Stimulated activated memory B cell treated with anti-CD40 and anti-IgM and Interleukin-4, amounts not matched to agents 10 μg/mL and 1 μg/mL and 100 μg/mL, for 72 hours (primary cell): ENCODE results near the gene PTP4A1.

Experiments
- ATAC-seq: fragments of 150-1000 bp; cut with Tn5 transposase; 2 replicates; pipeline ENCODE4 v1.10.0; 2021
- H3K27ac Mint-ChIP-seq: one replicate; pipeline ENCODE4 v1.8.0; 2022; ENCODE audit warnings: mild to moderate bottlenecking, mixed read lengths
- H3K27me3 Mint-ChIP-seq: one replicate; pipeline ENCODE4 v1.8.0; 2022; ENCODE audit warnings: mixed read lengths
- H3K36me3 Mint-ChIP-seq: one replicate; pipeline ENCODE4 v1.8.0; 2022; ENCODE audit warnings: mixed read lengths
- H3K4me1 Mint-ChIP-seq: one replicate; pipeline ENCODE4 v1.8.0; 2022; ENCODE audit warnings: mixed read lengths
- H3K4me3 Mint-ChIP-seq: one replicate; pipeline ENCODE4 v1.8.0; 2022; ENCODE audit warnings: mild to moderate bottlenecking, moderate library complexity, mixed read lengths
- H3K9me3 Mint-ChIP-seq: one replicate; pipeline ENCODE4 v1.8.0; 2022; ENCODE audit warnings: mixed read lengths

The PTP4A1 gene

DNA sequence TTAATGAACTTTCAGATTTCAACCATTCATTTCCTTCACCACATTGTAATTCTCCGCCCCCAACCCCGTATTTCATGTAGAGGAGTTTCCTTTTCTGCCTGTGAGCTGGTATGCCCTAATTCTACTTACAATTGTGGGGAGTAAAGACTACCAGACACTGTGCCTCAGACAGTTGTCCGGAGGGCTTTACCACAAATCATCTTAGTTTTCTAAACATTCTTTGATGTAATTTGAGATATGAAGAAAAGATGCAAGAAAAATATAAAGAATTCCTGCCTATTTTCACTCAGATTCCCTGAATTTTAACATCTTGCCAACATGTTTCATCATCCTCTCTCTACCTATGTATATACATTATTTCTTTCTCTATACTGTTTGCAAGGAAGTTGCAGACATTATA is 28.3 kb upstream of the PTP4A1 start:
- no peak for ATAC-seq
- H3K27me3 Mint-ChIP-seq, result peaks cover 27% of the 10 kb centered on the region
- H3K36me3 Mint-ChIP-seq, result no peaks in the 10 kb centered on the region
- no peak overlapping the region for H3K27ac Mint-ChIP-seq
- H3K4me1 Mint-ChIP-seq, result no peaks in the 10 kb centered on the region
- no peak overlapping the region for H3K4me3 Mint-ChIP-seq
- peaks cover 4% of the 10 kb centered on the region for H3K9me3 Mint-ChIP-seq

DNA sequence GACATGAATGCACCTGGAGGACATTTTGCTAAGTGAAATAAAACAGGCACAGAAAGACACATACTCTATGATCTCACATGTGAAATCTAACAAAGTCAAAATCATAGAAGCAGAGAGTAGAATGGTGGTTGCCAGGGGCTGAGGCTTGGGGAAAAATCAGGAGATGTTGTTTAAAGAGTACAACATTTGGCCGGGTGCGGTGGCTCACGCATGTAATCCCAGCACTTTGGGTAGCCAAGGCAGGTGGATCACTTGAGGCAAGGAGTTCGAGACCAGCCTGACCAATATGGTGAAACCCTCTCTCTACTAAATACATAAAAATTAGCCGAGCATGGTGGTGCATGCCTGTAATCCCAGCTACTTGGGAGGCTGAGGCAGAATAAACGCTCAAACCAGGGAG is 26.0 kb upstream of the PTP4A1 start:
- no peak for ATAC-seq
- no peak overlapping the region for H3K27ac Mint-ChIP-seq
- no peaks in the 10 kb centered on the region for H3K4me1 Mint-ChIP-seq
- no peak overlapping the region for H3K4me3 Mint-ChIP-seq
- H3K36me3 Mint-ChIP-seq, result no peaks in the 10 kb centered on the region
- peaks cover 18% of the 10 kb centered on the region for H3K27me3 Mint-ChIP-seq
- peaks cover 4% of the 10 kb centered on the region for H3K9me3 Mint-ChIP-seq

DNA sequence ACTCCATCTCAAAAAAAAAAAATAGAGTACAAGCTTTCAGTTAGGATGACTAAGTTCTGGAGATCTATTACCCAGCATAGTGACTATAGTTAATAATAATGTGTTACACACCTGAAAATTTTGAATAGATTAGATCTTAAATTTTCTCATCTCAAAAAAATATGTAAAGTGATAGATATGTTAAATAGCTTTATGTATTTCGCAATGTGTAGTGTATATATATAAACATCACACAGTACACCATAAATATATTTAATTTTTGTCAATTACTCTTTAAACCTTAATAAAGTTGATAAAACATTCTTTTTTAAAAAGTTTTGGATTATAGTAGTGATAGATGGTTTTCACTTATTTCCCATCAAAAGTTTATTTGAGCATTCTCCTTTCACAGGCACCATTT is 25.6 kb upstream of the PTP4A1 start:
- Mint-ChIP-seq H3K27me3 (peaks cover 14% of the 10 kb centered on the region), H3K36me3 (no peaks in the 10 kb centered on the region), H3K9me3 (peaks cover 4% of the 10 kb centered on the region), H3K4me1 (no peaks in the 10 kb centered on the region), H3K4me3 (no peak overlapping the region), H3K27ac (no peak overlapping the region)
- no peak for ATAC-seq

DNA sequence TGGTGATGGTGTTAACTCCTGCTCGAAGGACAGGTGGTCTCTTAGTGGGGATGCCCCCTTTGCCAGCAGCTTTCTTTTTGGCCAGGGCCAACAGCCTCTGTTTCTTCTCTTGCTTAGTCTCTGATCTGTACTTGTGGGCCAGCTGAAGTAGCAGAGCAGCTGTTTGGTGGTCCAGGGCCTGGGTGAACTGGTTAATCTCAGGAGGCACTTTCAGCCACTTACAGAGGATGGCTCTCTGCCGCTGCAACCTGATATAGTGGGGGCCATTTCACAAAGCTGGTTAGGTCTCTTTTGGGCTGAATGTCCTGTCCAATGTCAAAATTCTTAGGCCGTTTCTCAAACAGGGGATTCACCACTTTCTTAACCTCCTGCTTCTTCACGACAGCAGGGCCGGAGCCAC is 23.2 kb upstream of the PTP4A1 start:
- no peaks in the 10 kb centered on the region for H3K27me3 Mint-ChIP-seq
- no peaks in the 10 kb centered on the region for H3K9me3 Mint-ChIP-seq
- no peak overlapping the region for H3K27ac Mint-ChIP-seq
- no peaks in the 10 kb centered on the region for H3K36me3 Mint-ChIP-seq
- no peak overlapping the region for H3K4me3 Mint-ChIP-seq
- no peaks in the 10 kb centered on the region for H3K4me1 Mint-ChIP-seq
- ATAC-seq, result no peak

DNA sequence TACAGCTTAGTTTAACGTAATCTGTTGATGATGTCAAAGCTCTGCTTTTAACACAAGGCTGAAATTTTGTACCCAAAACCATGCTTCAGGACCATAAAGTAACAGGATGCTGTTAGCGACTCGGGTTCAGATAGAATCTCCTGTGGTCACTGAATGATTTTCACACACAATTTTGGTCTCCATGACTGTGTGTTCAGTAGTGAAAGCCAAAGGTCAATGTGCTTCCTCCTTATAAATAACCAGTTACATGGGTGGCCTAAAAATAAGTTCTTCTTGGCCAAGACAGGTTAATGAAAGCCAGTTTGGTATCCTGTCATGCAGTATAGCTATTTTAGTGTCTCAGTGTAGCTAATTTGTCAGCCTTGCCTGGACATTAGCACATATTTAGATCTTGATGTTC is 19.1 kb upstream of the PTP4A1 start:
- no peaks in the 10 kb centered on the region for H3K36me3 Mint-ChIP-seq

DNA sequence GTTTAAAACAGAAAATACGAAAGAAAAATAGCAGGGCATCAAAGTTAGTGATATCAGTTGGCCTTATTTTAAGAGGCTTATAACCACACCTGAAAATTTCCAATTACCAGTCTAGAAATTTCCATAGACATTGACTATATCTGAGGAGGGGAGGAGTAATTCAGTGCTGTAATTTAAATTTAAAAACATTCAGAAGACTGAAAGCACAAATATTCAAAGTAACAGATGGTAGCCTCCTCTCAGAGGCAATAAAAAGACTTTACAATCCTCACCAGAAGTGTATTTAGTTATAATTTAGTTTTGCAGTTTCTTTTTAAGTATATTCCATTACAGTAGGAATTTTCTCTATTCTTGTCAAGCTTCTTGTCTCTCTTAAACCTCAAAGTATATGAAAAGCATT is 18.4 kb upstream of the PTP4A1 start:
- no peaks in the 10 kb centered on the region for H3K27me3 Mint-ChIP-seq
- no peaks in the 10 kb centered on the region for H3K36me3 Mint-ChIP-seq
- no peak overlapping the region for H3K4me3 Mint-ChIP-seq
- no peaks in the 10 kb centered on the region for H3K4me1 Mint-ChIP-seq
- H3K9me3 Mint-ChIP-seq, result no peaks in the 10 kb centered on the region
- ATAC-seq, result no peak
- H3K27ac Mint-ChIP-seq, result no peak overlapping the region

More for the DNA sequence above, 19.1 kb upstream of the PTP4A1 start:
- H3K4me3 Mint-ChIP-seq, result no peak overlapping the region
- no peaks in the 10 kb centered on the region for H3K4me1 Mint-ChIP-seq
- ATAC-seq, result no peak
- H3K9me3 Mint-ChIP-seq, result no peaks in the 10 kb centered on the region
- H3K27ac Mint-ChIP-seq, result no peak overlapping the region
- no peaks in the 10 kb centered on the region for H3K27me3 Mint-ChIP-seq

DNA sequence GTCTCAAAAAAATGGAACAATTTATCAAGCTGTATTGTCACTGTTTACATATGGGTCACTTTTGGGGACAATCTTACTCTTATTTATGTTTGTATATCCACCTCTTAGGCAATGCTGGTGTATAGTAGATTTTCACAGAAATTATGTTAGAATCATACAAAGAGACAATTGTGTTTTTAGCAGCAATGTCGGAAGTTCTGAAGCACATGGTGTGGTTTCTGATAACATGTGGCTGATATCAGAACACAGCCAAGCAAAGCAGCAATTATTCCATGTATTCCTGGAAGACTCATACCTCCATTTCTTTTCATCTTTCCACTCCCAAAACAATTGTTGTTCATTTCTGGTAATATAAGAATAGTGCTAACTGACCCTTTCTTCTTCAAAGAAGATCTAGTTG is 17.5 kb upstream of the PTP4A1 start:
- no peak overlapping the region for H3K4me3 Mint-ChIP-seq
- no peaks in the 10 kb centered on the region for H3K36me3 Mint-ChIP-seq
- H3K27me3 Mint-ChIP-seq, result no peaks in the 10 kb centered on the region
- no peak overlapping the region for H3K27ac Mint-ChIP-seq
- no peaks in the 10 kb centered on the region for H3K9me3 Mint-ChIP-seq
- no peak for ATAC-seq
- no peaks in the 10 kb centered on the region for H3K4me1 Mint-ChIP-seq

DNA sequence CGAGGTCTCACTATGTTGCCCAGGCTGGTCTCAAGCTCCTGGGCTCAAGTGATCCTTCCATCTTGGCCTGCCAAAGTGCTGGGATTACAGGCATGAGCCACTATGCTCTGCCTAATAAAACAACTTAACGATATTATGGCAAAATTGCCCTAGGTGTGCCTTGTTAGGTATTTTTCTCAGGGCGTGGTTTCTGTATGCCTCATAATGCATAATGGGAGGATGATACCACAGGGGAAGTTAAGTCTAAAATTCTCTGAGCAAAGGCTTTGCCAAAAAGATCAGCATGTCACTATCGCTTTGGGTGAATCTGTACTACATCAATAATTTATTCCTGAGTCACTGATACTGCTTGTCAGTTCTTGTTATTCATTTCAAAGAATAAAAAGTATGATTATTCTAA is 15.9 kb upstream of the PTP4A1 start:
- Mint-ChIP-seq H3K36me3 (no peaks in the 10 kb centered on the region), H3K4me3 (no peak overlapping the region), H3K27me3 (no peaks in the 10 kb centered on the region), H3K9me3 (no peaks in the 10 kb centered on the region), H3K4me1 (no peaks in the 10 kb centered on the region), H3K27ac (no peak overlapping the region)
- ATAC-seq, result no peak

DNA sequence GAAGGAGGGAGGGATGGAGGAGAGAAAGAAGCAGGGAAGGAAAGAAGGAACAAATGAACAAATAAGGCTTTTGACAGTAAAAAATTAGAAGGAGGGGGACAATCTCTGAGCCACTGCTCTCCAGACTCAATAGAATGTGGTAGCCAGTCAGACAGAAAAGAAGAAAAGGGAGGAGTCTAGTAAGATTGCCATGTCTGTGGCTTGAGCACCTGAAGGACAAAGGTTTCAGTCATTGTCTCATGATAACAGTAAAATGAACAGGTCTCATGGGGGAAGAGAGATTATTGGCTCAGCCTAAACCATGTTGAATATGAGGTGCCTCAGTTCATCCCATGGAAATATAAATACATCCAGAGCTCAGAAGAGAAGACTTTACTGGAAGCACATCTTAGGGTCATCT is 14.0 kb upstream of the PTP4A1 start:
- Mint-ChIP-seq H3K27ac (no peak overlapping the region), H3K27me3 (no peaks in the 10 kb centered on the region)
- no peak for ATAC-seq

DNA sequence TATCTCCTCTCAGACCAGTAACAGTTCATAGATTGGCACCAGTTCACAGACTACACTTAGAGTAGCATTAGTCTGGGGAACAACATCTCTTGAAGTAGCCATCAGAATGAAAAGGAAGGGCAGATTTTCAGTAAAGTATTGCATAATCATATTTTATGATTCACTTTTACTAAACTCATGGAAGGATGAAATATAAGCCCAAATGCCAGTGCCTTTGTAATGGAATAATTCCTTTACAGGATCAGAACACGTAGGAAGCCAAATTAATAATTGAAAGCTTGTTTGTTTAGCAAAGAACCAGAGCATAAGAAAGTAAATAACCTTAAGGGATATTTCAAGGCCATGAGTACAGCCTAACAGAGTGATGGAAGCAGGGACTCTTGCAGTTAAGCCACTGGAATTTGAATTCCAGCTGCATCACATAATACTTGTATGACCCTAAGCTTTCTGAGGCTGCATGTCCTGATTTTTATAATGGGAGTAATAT is 11.4 kb upstream of the PTP4A1 start:
- Mint-ChIP-seq H3K4me1 (no peaks in the 10 kb centered on the region), H3K27ac (no peak overlapping the region), H3K4me3 (no peak overlapping the region), H3K36me3 (no peaks in the 10 kb centered on the region), H3K9me3 (no peaks in the 10 kb centered on the region), H3K27me3 (no peaks in the 10 kb centered on the region)
- ATAC-seq, result no peak

More for the DNA sequence above, 14.0 kb upstream of the PTP4A1 start:
- Mint-ChIP-seq H3K36me3 (no peaks in the 10 kb centered on the region), H3K9me3 (no peaks in the 10 kb centered on the region), H3K4me1 (no peaks in the 10 kb centered on the region), H3K4me3 (no peak overlapping the region)

DNA sequence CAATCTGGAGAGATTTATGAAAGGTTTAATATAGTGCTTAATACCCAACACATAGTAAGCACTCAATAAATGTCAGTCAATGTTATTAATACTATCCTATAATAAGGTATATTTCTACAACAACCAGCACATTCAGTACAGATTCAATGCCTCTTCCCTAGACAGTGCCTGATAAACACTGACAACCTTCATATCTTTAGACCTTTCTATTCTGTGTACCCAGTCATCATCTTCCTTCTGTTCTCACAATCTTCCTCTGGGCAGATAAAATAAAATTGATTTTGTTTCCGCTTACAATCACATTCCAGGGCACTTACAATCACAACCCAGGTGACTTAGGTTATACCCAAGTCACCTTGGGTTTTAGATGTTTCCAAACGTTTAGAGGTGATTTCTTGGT is 11.0 kb upstream of the PTP4A1 start:
- no peaks in the 10 kb centered on the region for H3K9me3 Mint-ChIP-seq

DNA sequence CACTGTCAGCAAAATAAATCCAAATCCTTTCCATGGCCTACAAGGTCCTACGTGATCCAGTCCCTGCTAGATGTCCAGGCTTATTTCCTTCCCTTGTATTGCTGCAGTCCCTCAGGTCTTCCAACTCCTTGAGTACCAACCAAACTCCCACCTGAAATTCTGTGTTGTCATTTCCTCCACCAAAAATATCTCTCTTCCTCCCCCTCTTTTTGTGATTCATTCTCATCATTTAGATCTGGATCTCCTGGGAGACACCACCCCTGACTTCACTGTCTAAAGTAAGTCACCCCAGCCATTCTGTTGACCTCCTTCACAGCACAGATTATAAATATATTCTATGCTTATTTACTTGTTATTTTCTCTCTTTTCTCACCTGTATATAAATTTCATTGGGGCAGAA is 9.0 kb upstream of the PTP4A1 start:
- Mint-ChIP-seq H3K4me1 (no peaks in the 10 kb centered on the region), H3K27ac (no peak overlapping the region), H3K9me3 (no peaks in the 10 kb centered on the region), H3K27me3 (no peaks in the 10 kb centered on the region), H3K4me3 (no peak overlapping the region), H3K36me3 (no peaks in the 10 kb centered on the region)
- ATAC-seq, result no peak

More for the DNA sequence above, 11.0 kb upstream of the PTP4A1 start:
- H3K4me3 Mint-ChIP-seq, result no peak overlapping the region
- ATAC-seq, result no peak
- no peaks in the 10 kb centered on the region for H3K36me3 Mint-ChIP-seq
- H3K27ac Mint-ChIP-seq, result no peak overlapping the region
- H3K4me1 Mint-ChIP-seq, result no peaks in the 10 kb centered on the region
- no peaks in the 10 kb centered on the region for H3K27me3 Mint-ChIP-seq

DNA sequence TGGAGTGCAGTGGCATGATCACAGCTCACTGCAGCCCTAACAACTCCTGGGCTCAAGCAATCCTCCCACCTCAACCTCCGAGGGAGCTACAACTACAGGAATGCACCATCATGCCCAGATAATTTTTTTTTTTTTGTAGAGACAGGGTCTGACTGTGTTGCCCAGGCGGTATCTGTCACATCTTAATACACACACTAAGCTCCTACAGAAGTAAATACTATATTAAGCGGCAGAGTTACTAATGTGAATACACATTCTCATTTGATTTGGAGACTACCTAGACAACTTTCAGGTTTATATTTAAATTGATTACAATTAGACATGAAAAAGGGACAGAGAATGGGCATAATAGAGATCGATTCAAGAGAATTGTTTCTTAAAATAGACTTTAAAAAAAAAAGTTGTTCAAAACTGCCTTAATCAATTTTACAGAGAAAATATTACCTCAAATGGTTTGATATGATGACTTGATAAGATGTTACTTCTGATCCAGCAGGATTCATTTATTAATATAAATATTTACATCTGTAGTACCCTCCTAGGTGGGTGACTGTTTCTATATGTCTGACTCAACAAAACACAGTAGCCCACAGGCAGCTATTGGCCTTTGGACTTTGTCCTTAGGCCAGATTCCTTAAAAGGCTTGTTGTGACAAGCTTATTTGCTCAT is 7.1 kb upstream of the PTP4A1 start:
- Mint-ChIP-seq H3K9me3 (no peaks in the 10 kb centered on the region), H3K4me1 (no peaks in the 10 kb centered on the region), H3K36me3 (no peaks in the 10 kb centered on the region), H3K4me3 (no peak overlapping the region), H3K27me3 (no peaks in the 10 kb centered on the region), H3K27ac (no peak overlapping the region)
- ATAC-seq, result no peak

DNA sequence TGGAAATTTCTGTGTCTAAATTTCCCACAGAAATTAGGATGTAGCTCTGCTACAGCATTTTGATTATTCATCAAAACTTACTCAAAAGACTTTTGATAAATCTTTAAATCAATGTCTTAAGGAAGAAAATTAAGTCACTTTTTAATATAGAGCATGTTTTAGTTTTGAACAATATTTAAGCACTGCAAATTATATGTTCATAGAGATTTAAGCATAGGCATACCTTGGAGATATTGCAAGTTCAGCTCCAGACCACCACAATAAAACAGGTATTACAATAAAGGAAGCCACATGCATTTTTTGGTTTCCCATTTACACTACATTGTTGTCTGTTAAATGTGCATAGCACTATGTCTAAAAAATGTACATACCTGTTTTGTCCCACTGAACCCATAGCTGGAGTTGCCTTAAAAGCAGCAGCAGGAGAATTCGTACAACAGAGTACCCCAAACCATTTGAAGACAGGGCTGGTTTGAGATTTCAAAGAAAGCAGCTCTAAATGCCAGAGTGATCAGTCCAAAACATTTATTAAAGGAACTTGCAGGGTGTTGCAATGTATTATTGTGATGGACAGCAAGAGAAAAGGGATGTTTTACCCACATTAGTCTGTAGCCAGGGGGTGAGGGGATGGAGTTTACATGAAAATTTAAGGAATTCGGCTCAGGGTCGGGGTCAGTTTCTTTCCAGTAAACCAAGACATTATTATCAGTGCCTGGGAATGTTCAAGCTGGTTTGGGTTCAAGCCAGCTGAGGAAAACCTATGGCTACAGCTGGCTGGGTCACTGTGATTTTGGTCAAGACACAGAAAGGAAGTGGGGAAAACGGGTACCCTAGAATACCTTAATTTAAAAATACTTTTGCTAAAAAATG is 6.3 kb upstream of the PTP4A1 start:
- ATAC-seq, result no peak
- no peaks in the 10 kb centered on the region for H3K36me3 Mint-ChIP-seq
- no peaks in the 10 kb centered on the region for H3K4me1 Mint-ChIP-seq
- no peaks in the 10 kb centered on the region for H3K9me3 Mint-ChIP-seq
- no peaks in the 10 kb centered on the region for H3K27me3 Mint-ChIP-seq
- no peak overlapping the region for H3K27ac Mint-ChIP-seq
- H3K4me3 Mint-ChIP-seq, result no peak overlapping the region

DNA sequence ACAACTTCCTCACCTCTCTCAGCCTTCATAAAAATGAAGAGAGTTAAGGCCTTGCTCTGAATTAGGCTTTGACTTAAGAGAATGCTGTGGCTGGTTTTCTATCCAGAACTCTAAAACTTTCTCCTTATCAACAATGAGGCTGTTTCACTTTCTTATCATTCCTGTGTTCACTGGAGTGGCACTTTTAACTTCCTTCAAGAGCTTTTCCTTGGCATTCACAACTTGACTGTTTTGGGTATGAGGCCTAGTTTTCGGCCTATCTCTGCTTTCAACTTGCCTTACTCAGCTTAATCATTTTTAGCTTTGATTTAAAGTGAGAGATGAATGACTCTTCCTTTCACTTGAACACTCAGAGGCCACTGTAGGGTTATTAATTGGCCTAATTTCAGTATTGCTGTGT is 4.3 kb upstream of the PTP4A1 start:
- H3K4me3 Mint-ChIP-seq, result no peak overlapping the region
- no peak for ATAC-seq
- no peaks in the 10 kb centered on the region for H3K36me3 Mint-ChIP-seq
- no peaks in the 10 kb centered on the region for H3K9me3 Mint-ChIP-seq
- no peaks in the 10 kb centered on the region for H3K27me3 Mint-ChIP-seq
- peaks cover 6% of the 10 kb centered on the region for H3K4me1 Mint-ChIP-seq
- H3K27ac Mint-ChIP-seq, result no peak overlapping the region
